ENCODE data around the gene IRF6.

DNA sequence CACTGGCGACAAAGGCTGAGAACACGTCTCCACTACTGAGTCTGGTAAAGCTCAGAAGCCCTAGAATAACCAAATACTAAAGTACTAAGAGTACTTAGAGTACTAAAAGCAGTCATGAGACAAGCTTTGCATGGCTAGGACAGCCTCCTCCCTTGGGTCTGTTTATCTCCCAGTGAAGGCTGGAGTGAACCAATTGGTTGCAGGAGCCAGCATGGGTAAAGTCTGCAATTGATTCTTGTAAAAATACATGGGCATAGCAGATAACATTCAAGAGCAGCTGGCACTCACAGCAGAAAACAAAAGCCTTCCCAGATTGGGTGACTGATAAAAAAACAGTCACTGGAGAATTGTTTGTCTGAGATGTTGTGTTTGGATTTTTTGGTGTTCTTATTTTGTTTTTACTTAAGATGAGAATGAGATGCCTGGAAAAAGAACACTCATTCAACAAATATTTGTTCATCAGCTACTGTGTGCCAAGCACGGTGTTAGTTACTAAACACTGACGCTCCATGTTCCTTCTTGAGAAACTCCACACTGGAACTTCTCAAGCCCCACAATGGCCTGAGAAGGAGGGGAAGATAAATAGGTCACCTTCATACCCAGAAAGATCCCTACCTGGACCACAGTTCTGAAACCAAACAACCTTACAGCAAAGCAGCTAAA, 3.7 kb downstream of the IRF6 start:
- TF ChIP-seq ZFP30 (CRISPR knock-in tag; IDR thresholded peaks at IDR 0.05) (no peak), ZNF565 (CRISPR knock-in tag; conservative IDR thresholded peaks at IDR 0.05; ENCODE audit: low read depth) (no peak), ARNTL (CRISPR knock-in tag; IDR thresholded peaks at IDR 0.05; ENCODE audit: borderline replicate concordance, low read depth) (no peak), ZFP3 (CRISPR knock-in tag; IDR thresholded peaks at IDR 0.05) (no peak)
- TF ChIP-seq, protein P1, sequence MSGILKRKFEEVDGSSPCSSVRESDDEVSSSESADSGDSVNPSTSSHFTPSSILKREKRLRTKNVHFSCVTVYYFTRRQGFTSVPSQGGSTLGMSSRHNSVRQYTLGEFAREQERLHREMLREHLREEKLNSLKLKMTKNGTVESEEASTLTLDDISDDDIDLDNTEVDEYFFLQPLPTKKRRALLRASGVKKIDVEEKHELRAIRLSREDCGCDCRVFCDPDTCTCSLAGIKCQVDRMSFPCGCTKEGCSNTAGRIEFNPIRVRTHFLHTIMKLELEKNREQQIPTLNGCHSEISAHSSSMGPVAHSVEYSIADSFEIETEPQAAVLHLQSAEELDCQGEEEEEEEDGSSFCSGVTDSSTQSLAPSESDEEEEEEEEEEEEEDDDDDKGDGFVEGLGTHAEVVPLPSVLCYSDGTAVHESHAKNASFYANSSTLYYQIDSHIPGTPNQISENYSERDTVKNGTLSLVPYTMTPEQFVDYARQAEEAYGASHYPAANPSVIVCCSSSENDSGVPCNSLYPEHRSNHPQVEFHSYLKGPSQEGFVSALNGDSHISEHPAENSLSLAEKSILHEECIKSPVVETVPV (CRISPR knock-in tag; IDR thresholded peaks at IDR 0.05), result no peak

All from SK-N-SH treated with all-trans-retinoic acid at 6 μM for 48 hours (cell line).